Measurements from ENCODE around the gene TRPC4.

TRPC4 gene

DNA sequence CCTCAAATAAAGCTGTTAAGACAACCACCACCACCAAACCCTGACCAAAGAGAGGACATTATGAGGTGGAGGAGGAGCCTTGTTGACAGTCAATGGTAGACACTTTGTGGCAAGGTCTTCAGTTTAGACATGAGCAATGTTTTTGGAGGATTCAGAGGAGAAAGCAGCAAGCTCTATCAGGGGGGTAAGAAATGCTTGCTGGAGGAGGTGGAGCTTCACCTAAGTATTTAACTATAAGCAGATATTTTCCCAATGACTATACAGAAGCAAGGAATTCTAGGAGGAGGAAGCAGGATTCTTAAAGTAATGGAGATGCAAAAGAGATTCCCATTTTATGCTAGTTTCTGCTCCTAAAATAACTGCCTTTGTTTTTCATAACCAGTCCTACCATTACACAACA, 74.2 kb downstream of the TRPC4 start:
- H3K9me3 ChIP-seq: no peaks in the 10 kb centered on the region
- H3K4me1 ChIP-seq: no peaks in the 10 kb centered on the region; the same call in 1 of the 2 replicates
- DNase-seq (ENCODE audit: low spot score in 2 of 2): no peak
- in situ Hi-C loops (cut with MboI; ENCODE audit: low sequenced_read_pairs): no loop called here
- H3K4me3 ChIP-seq: no peak overlapping the region
- H3K36me3 ChIP-seq (replicated peaks): no peaks in the 10 kb centered on the region
- no peaks in the 10 kb centered on the region for H3K27me3 ChIP-seq (ENCODE audit: low read depth)

DNA sequence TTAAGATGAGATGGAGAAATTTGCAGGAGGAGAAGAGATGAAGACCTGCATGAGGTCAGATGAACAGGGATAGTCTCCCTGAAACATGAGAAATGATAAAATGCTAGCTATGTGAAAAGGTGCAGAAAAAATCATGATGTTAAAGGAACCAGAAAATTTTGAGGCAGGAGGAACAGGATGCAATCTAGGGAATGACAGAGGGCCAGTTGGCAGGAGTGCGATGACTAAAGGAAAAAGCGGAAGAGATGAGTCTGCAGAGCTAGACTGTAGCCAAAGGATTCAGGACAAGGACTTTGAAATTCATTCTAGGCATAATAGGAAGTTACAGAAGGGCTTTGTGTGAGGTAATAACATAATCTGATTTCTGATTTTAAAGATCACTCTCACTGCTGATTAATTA, 77.9 kb downstream of the TRPC4 start:
- Histone ChIP-seq H3K9me3 (no peaks in the 10 kb centered on the region), H3K27me3 (ENCODE audit: low read depth) (no peaks in the 10 kb centered on the region), H3K4me3 (no peak overlapping the region), H3K36me3 (replicated peaks) (no peaks in the 10 kb centered on the region), H3K4me1 (no peaks in the 10 kb centered on the region)
- in situ Hi-C loops (cut with MboI; ENCODE audit: low sequenced_read_pairs): no loop called here
- DNase-seq (ENCODE audit: low spot score in 2 of 2): no peak

DNA sequence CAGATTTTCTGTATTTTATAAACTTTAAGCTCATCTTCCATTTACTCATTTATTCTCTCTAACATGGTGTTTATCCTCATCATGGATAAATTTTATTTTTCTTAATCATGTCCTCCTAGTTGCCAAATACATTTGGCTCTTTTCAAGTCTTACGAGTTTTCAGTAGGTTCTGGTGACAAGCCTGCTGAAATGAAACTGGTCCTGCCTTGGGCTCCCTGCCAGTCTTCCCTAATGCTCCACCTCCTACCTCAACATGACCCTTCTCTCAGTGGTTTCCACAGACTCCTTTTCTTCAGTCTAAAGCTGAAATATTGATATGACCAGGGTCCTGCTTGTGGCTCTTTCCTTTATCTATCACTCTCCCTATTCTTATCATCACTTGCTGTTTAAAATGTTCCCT, 81.2 kb downstream of the TRPC4 start:
- Histone ChIP-seq H3K4me3 (no peak overlapping the region), H3K4me1 (peaks cover 2% of the 10 kb centered on the region; the same call in 1 of the 2 replicates)
- in situ Hi-C loops (cut with MboI; ENCODE audit: low sequenced_read_pairs): no loop called here

DNA sequence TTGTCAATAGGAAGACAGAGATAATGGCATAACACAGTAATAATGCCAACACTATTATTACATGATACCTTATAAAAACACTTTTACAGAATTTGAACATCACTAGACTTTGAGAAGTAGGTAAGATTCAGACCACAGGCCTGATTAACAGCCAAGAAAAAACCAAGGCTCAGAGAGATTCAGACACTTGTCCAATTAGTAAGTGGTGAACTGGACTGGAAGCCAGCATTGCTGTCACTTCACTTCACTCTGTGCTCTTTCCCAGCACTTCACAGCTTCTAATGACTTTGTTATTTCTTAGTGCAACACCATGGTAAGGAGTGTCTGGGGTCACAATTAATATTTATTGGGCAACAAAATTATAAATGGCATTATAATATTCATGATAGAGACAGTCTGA, 91.9 kb downstream of the TRPC4 start:
- no peak overlapping the region for H3K4me3 ChIP-seq
- in situ Hi-C loops (cut with MboI; ENCODE audit: low sequenced_read_pairs): no loop called here
- H3K9me3 ChIP-seq: no peaks in the 10 kb centered on the region
- H3K27me3 ChIP-seq (ENCODE audit: low read depth): no peaks in the 10 kb centered on the region
- no peaks in the 10 kb centered on the region for H3K36me3 ChIP-seq (replicated peaks)
- H3K4me1 ChIP-seq: no peaks in the 10 kb centered on the region
- no peak for DNase-seq (ENCODE audit: low spot score in 2 of 2)

More for the DNA sequence above, 81.2 kb downstream of the TRPC4 start:
- no peaks in the 10 kb centered on the region for H3K9me3 ChIP-seq
- H3K36me3 ChIP-seq (replicated peaks): no peaks in the 10 kb centered on the region
- no peaks in the 10 kb centered on the region for H3K27me3 ChIP-seq (ENCODE audit: low read depth)
- no peak for DNase-seq (ENCODE audit: low spot score in 2 of 2)

DNA sequence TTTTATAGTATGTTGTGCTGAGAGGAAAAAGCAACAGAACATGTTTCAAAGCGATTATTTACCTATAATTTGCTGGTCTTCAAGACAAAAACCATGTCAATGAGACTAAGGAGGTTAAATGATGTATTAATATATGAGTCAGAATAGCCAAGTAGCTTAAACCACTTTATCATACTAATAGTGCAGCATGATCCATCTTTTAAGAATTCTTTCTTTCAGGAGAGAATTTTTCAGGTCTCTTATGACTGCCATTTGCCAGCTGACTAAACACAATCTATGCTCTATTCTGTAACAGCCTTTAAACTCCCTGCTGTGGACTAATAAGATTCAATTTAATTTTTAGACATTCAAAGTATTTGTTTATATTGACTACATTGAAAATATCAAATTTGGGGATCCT, 93.7 kb downstream of the TRPC4 start:
- in situ Hi-C loops (cut with MboI; ENCODE audit: low sequenced_read_pairs): no loop called here
- DNase-seq (ENCODE audit: low spot score in 2 of 2): no peak
- no peaks in the 10 kb centered on the region for H3K4me1 ChIP-seq
- H3K9me3 ChIP-seq: no peaks in the 10 kb centered on the region
- H3K36me3 ChIP-seq (replicated peaks): no peaks in the 10 kb centered on the region
- no peaks in the 10 kb centered on the region for H3K27me3 ChIP-seq (ENCODE audit: low read depth)
- no peak overlapping the region for H3K4me3 ChIP-seq

DNA sequence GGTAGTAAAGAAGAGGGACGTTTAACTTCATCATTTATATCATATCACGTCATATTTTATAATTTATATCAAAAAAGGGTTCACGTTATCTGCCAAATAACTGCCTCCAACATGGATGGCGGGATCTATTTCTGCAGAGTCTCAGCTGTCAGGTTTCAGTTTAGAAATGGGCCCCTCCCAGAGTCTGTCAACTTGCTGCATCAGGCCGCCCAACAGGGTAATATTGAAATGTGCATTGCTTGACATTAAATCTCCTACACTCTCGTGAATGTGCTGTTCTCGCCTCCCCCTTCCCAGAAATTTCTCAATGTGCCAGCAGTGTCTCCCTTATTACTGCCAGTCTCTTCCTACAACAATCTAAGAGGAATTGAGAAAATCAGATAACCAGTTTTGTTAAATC, 96.9 kb downstream of the TRPC4 start:
- Histone ChIP-seq H3K27me3 (ENCODE audit: low read depth) (no peaks in the 10 kb centered on the region), H3K9me3 (no peaks in the 10 kb centered on the region), H3K4me3 (no peak overlapping the region), H3K36me3 (replicated peaks) (no peaks in the 10 kb centered on the region), H3K4me1 (no peaks in the 10 kb centered on the region)
- in situ Hi-C loops (cut with MboI; ENCODE audit: low sequenced_read_pairs): no loop called here
- DNase-seq (ENCODE audit: low spot score in 2 of 2): no peak

DNA sequence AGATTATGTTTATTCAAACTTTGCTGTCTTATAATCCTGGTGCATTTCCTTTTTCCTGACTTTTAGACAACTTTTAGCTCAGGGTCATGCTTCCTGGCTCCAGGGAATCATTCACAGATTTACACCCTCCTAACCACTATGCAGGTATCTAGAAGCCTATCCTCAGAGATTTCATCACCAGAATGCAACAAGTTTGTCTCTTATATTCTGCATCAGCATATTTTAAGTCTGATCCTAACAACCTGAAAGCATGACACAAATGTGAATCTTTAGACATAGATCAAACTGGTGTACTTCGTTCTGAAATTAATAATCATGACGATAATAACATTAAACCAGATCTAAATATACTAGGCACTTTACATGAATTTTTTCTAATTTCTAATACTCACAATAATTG, 100.0 kb downstream of the TRPC4 start:
- H3K27me3 ChIP-seq (ENCODE audit: low read depth): no peaks in the 10 kb centered on the region
- no peaks in the 10 kb centered on the region for H3K9me3 ChIP-seq
- no peaks in the 10 kb centered on the region for H3K36me3 ChIP-seq (replicated peaks)
- no peak overlapping the region for H3K4me3 ChIP-seq
- DNase-seq (ENCODE audit: low spot score in 2 of 2): no peak
- no peaks in the 10 kb centered on the region for H3K4me1 ChIP-seq
- in situ Hi-C loops (cut with MboI; ENCODE audit: low sequenced_read_pairs): no loop called here

DNA sequence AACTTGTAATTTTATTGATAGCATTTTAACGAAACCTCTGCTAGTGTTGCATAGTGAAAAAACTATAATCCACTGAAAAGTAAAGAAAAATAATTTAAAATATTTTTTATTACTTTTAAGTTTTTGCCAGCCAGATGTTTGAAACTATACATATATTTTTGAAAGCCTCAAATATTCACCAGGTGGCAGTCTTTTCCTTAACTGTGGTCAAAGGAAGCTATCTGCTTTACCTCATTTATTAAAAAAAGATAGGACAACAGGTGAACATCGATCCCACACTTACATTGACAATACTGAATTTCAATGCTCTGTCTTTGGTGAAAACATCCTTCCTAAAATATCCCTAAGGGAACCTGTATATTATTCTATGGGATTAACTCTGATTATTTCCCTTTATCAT, 100.5 kb downstream of the TRPC4 start:
- in situ Hi-C loops (cut with MboI; ENCODE audit: low sequenced_read_pairs): no loop called here
- peak in 1 of 2 experiments; percentile 22 for DNase-seq (ENCODE audit: low spot score in 2 of 2)

DNA sequence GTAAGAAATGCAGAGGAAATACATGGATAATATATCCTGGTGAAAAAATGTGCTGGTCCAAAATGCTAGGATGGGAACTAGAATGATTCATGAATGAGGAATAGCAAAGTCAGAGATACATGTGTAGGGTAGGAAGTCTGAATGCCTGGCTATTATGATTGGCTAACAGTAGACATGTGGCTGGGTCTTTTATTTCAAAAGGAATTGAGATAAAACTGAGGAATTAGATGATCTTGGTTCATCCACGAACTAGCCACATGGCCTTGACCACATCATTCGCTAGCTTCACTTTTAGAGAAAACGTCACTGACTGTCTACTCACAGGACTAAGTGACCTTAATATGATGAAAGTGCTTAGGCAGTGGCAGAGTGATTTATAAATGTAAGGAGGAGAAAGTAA, 103.1 kb downstream of the TRPC4 start:
- no peaks in the 10 kb centered on the region for H3K4me1 ChIP-seq
- H3K36me3 ChIP-seq (replicated peaks): no peaks in the 10 kb centered on the region
- in situ Hi-C loops (cut with MboI; ENCODE audit: low sequenced_read_pairs): no loop called here
- H3K4me3 ChIP-seq: no peak overlapping the region
- no peaks in the 10 kb centered on the region for H3K27me3 ChIP-seq (ENCODE audit: low read depth)
- DNase-seq (ENCODE audit: low spot score in 2 of 2): no peak
- H3K9me3 ChIP-seq: no peaks in the 10 kb centered on the region

More for the DNA sequence above, 100.5 kb downstream of the TRPC4 start:
- H3K9me3 ChIP-seq: no peaks in the 10 kb centered on the region
- no peaks in the 10 kb centered on the region for H3K27me3 ChIP-seq (ENCODE audit: low read depth)
- H3K4me3 ChIP-seq: no peak overlapping the region
- no peaks in the 10 kb centered on the region for H3K4me1 ChIP-seq
- H3K36me3 ChIP-seq (replicated peaks): no peaks in the 10 kb centered on the region

DNA sequence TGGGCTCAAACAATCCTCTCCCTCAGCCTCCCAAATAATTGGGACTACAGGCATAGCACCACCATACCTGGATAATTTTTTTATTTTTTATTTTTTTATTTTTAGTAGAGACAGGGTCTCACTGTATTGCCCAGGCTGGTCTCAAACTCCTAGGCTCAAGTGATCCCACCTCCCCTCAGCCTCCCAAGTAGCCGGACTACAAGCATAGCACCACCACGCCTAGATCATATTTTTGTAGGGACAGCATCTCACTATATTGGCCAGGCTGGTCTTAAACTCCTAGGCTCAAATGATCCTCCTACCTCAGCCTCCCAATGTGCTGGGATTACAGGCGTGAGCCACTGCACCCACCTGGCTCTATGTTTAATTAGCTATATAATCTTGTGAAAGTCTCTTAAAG, 114.2 kb downstream of the TRPC4 start:
- H3K4me1 ChIP-seq: no peaks in the 10 kb centered on the region
- in situ Hi-C loops (cut with MboI; ENCODE audit: low sequenced_read_pairs): no loop called here

DNA sequence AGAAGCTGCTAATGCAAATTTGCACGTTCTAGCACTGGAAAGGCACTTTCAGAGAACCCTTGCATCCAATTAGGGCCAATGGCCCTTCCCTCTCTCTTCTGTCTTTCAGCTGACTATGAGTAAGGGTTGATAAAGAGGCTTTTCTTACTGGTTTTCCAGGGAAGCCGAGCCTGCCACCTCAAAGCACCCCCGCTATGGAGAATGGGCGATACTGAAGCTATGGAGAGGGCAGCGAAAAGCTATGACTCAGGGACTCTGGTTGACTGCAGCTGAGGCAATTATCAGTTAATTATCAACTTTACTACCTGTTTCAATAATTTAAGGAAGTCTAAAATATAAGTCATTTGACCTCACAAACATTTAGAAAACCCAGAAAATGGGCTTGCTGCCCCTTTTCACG, 115.8 kb downstream of the TRPC4 start:
- DNase-seq (ENCODE audit: low spot score in 2 of 2): no peak
- Histone ChIP-seq H3K4me1 (no peaks in the 10 kb centered on the region), H3K4me3 (no peak overlapping the region), H3K9me3 (no peaks in the 10 kb centered on the region), H3K36me3 (replicated peaks) (no peaks in the 10 kb centered on the region), H3K27me3 (ENCODE audit: low read depth) (no peaks in the 10 kb centered on the region)
- in situ Hi-C loops (cut with MboI; ENCODE audit: low sequenced_read_pairs): no loop called here

More for the DNA sequence above, 114.2 kb downstream of the TRPC4 start:
- Histone ChIP-seq H3K36me3 (replicated peaks) (no peaks in the 10 kb centered on the region), H3K27me3 (ENCODE audit: low read depth) (no peaks in the 10 kb centered on the region), H3K9me3 (no peaks in the 10 kb centered on the region), H3K4me3 (no peak overlapping the region)
- DNase-seq (ENCODE audit: low spot score in 2 of 2): no peak

DNA sequence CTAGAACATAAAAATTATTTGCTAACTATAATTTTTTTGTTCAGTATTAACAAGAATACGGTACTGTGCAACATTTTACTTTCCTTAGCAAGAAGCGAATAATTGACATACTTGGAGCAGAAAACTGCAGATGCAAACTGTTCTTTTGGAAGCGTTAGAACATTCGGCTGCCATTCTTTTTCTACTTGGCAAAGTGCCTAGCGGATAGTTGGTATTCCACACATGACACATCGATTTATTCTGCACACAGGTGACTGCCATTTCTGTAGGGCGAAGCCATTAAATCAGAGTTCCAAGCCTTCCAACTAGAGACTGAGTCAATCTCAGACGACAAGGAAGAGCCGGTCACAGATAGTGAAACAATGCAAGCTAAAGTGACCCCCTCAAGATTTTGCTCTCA, 117.4 kb downstream of the TRPC4 start:
- no peak for DNase-seq (ENCODE audit: low spot score in 2 of 2)
- Histone ChIP-seq H3K9me3 (no peaks in the 10 kb centered on the region), H3K27me3 (ENCODE audit: low read depth) (no peaks in the 10 kb centered on the region), H3K36me3 (replicated peaks) (no peaks in the 10 kb centered on the region), H3K4me1 (no peaks in the 10 kb centered on the region), H3K4me3 (no peak overlapping the region)
- in situ Hi-C loops (cut with MboI; ENCODE audit: low sequenced_read_pairs): no loop called here

DNA sequence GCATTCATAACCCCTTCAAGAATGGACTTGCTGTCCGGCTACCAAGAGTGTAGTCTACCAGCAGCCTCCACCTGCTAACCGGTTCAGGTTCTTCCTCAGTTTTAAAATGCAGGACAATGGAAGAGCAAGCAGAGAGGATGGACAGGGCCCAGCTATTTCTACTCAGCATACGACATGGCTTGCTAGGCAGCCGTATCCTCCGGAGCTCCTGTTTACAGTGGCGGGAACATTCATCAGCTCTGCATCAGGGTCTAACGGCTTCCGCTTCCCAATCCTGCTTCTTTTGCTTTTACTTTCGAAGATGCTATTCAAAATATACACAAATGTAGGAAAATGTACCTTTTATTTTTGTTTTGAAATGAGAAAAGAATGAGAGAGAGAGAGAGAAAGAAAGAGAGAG, 118.5 kb downstream of the TRPC4 start:
- H3K27me3 ChIP-seq (ENCODE audit: low read depth): no peaks in the 10 kb centered on the region
- no peaks in the 10 kb centered on the region for H3K4me1 ChIP-seq
- no peaks in the 10 kb centered on the region for H3K36me3 ChIP-seq (replicated peaks)
- no peak for DNase-seq (ENCODE audit: low spot score in 2 of 2)
- in situ Hi-C loops (cut with MboI; ENCODE audit: low sequenced_read_pairs): no loop called here
- H3K9me3 ChIP-seq: no peaks in the 10 kb centered on the region
- no peak overlapping the region for H3K4me3 ChIP-seq

DNA sequence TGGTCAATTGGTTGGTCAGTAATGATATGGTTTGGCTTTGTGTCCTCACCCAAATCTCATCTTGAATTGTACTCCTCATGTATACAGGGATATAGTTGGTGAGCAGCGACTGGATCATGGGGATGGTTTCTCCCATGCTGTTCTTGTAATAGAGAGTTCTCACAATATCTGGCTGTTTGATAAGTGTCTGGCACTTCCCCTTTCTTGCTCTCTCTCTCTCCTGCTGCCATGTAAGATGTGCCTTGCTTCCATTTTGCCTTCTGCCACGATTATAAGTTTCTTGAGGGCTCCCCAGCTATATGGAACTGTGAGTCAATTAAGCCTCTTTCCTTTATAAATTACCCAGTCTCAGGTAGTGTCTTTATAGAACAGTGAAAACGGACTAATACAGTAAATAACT, 120.7 kb downstream of the TRPC4 start:
- Histone ChIP-seq H3K9me3 (no peaks in the 10 kb centered on the region), H3K4me3 (no peak overlapping the region), H3K4me1 (no peaks in the 10 kb centered on the region), H3K27me3 (ENCODE audit: low read depth) (no peaks in the 10 kb centered on the region), H3K36me3 (replicated peaks) (no peaks in the 10 kb centered on the region)
- no peak for DNase-seq (ENCODE audit: low spot score in 2 of 2)
- in situ Hi-C loops (cut with MboI; ENCODE audit: low sequenced_read_pairs): no loop called here

DNA sequence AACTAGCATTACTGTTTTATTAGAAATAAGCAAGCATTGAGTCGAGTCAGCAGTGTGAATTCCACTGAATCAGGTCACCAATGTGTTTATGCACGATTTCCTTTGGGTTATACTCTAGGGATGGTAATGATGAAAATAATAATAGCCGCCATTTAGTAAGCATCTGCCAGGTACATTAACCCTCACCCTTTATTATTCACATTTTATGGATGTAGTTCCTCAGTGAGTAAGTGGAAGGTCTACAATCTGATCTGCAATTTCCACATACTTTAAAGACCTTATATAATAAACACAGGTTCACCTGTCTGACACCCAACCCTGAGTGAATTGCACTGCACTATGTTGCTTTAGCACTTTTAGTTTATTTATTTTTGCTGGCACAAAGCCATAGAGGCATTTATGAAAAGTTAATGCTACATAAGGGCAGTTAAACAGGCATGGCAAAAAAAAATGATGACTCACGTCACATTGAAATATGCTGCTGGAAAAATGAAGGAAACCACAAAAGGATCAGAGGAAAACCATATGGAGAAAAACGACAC, 122.4 kb downstream of the TRPC4 start:
- no peak for DNase-seq (ENCODE audit: low spot score in 2 of 2)
- H3K36me3 ChIP-seq (replicated peaks): no peaks in the 10 kb centered on the region
- in situ Hi-C loops (cut with MboI; ENCODE audit: low sequenced_read_pairs): no loop called here

More for the DNA sequence above, 122.4 kb downstream of the TRPC4 start:
- Histone ChIP-seq H3K4me3 (no peak overlapping the region), H3K4me1 (no peaks in the 10 kb centered on the region), H3K9me3 (no peaks in the 10 kb centered on the region), H3K27me3 (ENCODE audit: low read depth) (no peaks in the 10 kb centered on the region)
